ENCODE results near the gene DLX1. TPM values are rescaled to one million over a fixed set of nuclear protein-coding genes. Genes with fewer than 3 reads are reported as not detected.
A peak's percentile ranks its signal among the peaks of the same experiment; 100 is the strongest.
"Not testable (repeated sequence)": the region's sequence is repeated elsewhere in the genome, so short reads cannot be mapped to it uniquely, and the experiment has no call there.

Gene DLX1
- total RNA-seq, 1 donor from 2014 or later: under 0.01 TPM

DNA sequence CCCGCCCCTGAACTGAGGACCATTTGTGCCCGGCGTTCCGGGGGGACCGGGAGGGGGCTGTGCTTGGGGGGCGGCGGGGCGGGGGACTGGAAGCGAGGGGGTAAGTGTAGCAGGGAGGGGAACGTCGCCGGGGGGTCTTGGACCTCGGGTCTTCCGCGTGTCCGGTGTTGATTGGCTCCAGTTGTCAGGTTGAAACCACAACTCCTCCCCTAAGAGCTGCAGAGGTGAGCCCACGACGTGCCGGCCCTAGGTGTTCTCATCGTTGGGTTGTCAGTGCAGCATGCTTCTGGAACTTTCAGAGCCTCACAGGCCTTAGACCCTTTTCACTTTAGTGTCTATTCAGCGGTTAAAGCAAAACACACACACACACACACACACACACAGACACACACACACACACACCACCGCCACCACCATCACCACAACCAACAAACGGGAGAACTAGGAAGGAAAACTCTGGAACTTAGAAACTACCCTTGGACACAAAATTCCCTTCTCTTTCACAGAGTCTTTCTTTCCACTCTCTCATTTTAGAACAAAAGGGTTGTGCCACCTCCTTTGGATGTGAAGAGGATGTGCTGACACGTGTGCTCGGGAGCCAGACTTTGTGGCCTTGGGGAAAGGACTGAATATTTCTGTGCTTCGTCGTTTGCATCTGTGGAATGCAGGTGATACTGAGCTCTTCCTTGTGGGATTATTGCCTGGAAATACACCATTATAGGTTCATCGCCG is 24.1 kb downstream of the DLX1 start:
- no peak for DNase-seq (ENCODE audit: low read depth in 2 of 2)

DNA sequence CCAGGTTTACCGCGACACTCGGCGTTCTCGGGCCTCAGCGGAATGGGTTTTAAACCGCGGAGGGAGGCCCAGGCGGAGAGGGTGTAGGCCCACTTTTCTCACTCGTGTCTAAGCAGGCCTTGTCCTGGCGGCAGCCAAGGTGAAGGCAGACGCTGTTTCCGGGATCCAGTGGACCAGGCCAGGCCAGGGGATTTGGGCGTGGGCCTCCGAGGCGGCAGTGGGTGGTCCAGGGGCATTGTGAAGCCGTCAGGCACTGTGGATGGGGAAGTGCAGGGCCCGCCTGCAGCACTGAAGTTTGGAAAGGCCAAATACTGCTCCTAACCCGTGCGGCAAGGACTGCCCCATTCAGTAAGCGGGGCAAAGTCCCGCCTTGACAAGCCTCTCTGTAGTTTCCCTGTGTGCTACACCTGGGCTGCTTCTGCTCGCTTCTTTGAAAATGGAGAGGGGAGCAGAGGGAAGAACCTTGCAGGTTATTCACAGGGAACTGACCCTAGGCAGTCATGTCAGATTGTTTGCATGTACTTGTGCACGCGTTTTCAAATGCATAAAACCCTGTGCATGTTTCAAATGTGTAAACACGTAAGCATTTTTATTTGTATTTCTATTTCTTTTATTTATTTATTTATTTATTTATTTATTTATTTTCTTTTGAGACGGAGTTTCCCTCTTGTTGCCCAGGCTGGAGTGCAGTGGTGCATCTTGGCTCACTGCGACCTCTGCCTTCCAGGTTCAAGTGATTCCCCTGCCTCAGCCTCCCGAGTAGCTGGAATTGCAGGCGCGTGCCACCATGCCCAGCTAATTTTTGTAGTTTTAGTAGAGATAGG is 24.9 kb downstream of the DLX1 start:
- DNase-seq (ENCODE audit: low read depth in 2 of 2): no peak

DNA sequence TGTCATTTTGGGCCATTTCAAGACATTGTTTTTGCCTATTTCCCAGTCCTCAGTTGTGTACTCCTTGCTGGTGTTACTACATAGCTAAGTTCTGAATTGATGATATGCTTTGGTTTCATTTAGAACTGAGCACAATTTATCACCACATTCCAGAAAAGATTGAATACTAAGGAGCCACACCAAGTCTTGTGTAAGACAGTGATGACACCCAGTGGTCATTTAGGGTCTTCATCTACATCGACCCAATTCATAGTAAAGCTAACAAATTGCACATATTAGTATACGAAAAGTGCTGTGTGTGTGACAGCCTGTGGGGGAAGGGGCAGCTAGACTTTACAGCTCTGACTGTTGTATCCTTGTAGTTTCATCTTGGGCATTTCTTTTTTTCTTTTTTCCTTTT is 28.3 kb downstream of the DLX1 start:
- peak in 1 of 2 donors; percentile 62 for DNase-seq (ENCODE audit: low read depth in 2 of 2)

DNA sequence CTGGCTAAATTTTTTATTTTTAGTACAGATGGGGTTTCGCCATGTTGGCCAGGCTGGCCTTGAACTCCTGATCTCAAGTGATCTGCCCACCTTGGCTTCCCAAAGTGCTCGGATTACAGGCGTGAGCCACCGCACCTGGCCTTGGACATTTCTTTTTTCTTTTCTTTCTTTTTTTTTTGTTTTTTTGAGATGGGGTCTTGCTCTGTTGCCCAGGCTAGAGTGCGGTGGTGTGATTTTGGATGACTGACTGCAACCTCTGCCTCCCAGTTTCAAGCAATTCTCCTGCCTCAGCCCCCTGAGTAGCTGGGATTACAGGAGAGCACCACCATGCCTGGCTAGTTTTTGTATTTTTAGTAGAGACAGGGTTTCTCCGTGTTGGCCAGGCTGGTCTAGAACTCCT is 28.9 kb downstream of the DLX1 start:
- DNase-seq (ENCODE audit: low read depth in 2 of 2): not testable (repeated sequence)

DNA sequence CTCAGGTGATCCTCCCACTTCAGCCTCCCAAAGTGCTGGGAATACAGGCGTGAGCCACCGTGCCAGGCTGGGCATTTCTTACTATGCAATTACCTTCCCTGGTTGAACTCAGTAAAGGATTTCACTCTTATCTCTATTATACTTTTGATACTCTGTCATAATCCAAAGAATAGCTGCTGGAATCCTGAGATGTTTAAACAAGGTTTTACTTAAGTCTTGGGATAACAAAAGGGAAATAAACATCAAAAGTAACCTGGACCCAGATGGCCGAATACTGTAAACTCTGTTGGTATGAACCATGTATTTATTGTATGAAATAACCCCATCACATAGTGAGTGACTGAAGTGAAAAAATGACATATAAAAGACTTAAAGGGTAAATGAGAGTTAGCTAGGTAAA is 29.3 kb downstream of the DLX1 start:
- DNase-seq (ENCODE audit: low read depth in 2 of 2): no peak

DNA sequence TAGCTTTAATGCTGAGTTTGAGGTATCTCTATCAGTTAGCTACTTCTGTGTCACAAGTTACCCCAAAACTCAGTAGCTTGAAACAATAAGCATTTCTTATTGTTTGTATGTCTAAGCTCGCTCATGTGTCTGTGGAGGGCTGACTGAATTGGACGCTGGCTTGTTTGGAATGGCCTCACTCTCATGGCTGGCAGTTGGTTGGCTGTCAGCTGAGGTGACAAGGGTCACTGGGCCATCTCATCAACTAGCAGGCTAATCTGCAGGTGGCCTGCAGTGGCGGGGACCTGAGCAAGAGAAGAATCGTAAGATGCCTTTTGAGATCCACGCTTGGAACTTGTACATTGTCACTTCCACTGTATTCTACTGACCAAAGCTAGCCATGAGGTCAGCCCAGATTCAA is 30.8 kb downstream of the DLX1 start:
- DNase-seq (ENCODE audit: low read depth in 2 of 2): no peak

DNA sequence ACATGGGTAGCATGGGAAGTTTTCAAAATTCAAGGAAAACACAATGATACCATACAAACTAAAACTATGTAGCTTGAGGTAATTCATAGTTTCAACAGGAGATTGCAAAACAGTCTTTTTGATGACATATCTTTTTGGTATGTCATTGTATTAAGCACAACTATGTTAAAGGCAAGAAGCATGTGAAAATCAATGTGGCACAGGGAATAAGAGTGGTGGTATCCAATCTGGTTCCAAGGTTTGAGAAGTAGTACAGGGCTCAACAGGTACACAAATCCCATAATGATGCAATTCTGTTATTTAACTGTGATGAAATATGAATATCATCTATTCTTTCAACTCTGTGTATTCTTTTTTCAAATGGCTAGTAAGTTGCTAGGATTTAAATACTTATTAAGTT is 33.8 kb downstream of the DLX1 start:
- DNase-seq (ENCODE audit: low read depth in 2 of 2): peak; percentile 32 to 49

DNA sequence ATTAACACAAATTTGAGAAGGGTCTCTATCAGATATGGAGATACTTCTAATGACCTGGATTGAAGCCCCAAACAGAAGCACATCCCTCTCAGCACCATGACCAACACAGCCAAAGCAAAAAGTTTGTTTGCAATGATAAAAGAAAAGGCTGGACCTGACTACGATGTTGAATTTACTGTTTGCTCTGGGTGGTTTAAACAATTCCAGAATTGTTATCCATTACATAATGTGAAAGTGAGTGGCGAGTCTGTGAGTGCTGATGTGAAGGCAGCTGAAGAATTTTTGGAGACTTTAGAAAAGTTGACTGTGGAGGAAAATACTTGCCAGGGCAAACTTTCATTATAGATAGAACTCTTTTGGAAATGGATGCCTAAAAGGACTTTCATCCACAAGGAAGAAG is 34.8 kb downstream of the DLX1 start:
- DNase-seq (ENCODE audit: low read depth in 2 of 2): no peak

DNA sequence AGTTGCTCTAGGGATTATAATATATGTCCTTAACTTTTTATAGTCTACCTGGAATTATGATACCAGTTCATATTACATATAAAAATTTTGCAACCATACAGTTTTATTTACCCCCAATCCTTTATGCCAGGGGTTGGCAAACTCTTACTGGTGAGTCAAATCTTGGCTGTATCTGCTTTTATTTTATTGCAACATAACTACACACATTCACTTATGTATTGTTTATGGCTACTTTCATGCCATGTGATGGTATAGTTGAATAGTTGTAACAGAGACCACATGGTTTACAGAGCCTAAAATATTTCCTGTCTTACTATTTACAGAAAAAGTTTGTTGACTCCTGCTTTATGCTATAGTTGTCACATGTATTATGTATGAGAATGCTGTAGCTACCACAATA is 43.2 kb downstream of the DLX1 start:
- DNase-seq (ENCODE audit: low read depth in 2 of 2): peak in 1 of 2 donors; percentile 69

DNA sequence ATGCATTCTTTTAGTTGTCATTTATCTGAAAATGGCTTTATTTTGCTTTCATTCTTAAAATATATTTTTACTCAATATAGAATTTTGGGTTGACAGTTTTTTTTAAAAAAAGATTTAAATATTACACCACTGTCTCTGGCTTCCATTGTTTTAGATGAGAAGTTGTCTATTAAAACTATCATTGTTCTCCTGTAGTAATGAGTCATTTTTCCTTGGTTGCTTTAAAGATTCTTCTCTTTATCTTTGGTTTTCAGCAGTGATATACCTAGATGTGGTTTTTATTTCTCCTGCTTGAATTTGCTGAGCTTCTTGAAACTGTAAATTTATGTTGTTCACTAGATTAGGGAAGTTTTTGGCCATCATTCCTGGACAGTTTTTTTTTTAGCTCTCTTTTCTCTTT is 44.1 kb downstream of the DLX1 start:
- no peak for DNase-seq (ENCODE audit: low read depth in 2 of 2)

DNA sequence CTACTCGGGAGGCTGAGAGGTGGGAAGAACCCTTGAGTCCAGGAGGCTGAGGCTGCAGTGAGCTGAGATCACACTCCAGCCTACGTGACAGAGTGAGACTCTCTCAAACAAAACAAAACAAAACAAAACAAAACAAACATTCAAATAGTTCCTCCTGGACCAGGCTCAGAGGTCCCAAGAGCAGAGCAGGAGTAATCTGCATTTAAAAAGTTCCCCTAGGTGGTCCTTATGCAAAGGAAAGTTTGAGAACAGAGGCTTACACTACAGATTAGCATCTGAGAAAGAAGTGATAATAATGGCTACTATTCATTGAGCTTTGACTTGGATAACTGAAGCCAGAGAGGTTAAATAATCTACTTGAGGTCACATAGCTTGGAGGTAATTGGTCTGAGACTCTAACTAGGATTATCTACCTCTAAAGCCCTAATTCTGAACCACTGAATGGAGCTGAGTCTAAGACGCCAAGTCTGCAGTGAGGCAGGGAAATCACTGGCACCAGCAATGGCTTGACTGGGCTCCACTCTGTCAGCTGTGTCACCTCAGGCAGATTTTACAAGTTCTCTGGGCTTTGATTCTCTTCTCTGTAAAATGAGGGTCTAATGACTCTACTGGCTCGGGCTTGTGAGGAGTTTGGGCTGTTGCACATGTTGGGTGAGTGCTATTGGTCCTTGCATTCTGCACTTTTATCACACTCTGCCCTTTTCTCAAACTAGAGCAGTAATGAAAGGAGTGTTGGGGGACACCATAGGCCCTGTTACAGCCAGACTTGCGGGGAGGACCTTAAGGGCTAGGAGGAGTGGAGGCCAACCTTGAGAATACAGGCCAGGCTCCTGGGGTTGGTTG is 46.6 kb downstream of the DLX1 start:
- no peak for DNase-seq (ENCODE audit: low read depth in 2 of 2)

DNA sequence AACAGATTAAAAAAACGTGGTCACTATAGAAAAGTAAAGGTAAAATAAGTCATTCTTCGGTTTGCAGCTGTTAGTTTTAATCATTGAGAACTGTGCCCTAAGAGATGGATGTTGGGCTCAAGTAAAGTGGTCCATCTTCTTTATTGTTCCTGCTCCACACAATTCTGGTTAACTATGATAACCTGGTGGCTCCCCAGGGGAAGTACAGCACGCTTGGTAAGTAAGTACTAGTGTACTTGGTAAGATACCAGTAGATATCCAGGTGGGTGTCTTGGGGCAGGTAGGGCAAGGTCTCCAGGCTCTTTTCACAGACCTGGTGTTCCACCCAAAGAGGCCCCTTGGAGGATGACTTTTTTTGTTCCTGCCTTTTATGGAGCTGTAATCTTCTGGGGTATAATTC is 49.0 kb downstream of the DLX1 start:
- no peak for DNase-seq (ENCODE audit: low read depth in 2 of 2)

DNA sequence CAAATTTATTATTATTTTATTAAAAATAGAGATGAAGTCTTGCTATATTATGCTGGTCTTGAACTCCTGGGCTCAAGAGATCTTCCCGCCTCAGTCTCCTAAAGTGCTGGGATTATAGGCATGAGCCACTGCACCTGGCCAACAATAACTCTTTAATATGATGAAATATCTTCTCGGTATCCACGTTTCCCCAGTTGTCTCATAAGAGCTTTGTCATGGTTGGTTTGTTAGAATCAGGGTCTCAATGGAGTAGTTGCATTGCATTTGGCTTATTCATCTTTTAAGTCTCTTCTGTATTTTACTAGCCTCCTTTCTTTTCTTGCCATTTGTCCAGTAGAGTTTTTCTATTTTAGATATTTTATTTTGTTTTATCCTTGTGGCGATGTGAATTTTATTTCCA is 50.1 kb downstream of the DLX1 start:
- no peak for DNase-seq (ENCODE audit: low read depth in 2 of 2)

DNA sequence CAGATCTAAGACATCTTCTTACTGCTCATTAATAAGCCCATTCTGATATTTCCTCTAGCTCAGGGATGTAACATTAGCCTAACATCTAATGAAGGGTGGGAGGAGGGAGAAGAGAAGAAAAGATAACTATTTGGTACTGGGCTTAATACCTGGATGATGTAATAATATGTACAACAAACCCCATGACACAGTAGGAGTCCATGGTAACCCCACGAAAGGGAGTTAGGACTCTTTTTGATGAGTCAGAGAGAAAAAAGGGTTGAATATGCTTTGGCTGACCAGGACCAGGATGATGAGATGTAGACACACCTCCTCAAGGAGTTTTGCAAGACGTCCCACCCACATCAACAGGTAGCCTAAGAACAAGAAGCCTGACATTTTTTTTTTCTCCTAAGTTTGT is 51.8 kb downstream of the DLX1 start:
- no peak for DNase-seq (ENCODE audit: low read depth in 2 of 2)

DNA sequence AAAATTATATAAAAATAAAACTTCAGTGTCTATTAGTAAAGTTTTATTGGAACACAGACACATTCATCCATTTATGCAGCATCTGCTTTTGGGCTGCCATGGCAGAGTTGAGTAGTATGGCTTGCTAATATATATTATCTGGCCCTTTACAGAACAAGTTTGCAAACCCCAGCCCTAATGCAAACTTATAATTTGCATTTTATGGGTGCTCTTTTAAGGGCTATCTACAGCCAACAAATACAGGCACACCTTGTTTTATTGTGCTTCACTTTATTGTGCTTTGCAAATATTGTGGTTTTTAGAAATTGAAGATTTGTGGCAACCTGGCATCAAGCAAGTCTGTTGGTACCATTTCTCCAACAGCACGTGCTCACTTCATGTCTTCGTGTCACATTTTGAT is 52.6 kb downstream of the DLX1 start:
- no peak for DNase-seq (ENCODE audit: low read depth in 2 of 2)

DNA sequence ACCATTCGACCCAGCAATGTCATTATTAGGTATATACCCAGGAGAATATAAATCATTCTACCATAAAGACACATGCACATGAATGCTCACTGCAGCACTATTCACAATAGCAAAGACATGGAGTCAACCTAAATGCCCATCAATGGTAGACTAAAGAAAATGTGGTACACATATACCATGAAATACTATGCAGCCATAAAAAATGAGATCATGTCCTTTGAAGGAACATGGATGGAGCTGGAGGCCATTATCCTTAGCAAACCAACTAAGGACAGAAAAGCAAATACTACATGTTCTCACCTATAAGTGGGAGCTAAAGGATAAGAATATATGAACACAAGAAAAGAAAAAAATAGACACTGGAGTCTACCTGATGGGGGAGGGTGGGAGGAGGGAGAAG is 53.4 kb downstream of the DLX1 start:
- not testable (repeated sequence) for DNase-seq (ENCODE audit: low read depth in 2 of 2)

Other genes with a start within 250 kb of the DLX1 start
- 9.9 and 11.8 TPM in 2 replicates for gene SLC25A12, start 191.3 kb upstream of the DLX1 start, total RNA-seq
- 23.5 and 28.8 TPM in 2 replicates for gene HAT1, start 163.0 kb upstream of the DLX1 start, total RNA-seq
- 2.4 and 2.7 TPM in 2 replicates for gene METAP1D, start 85.6 kb upstream of the DLX1 start, total RNA-seq
- gene DLX2, start 17.4 kb downstream of the DLX1 start, total RNA-seq: not detected in 2 replicates